ENCODE data around the gene PLCH1.

The PLCH1 gene

GRCh38 chr3:155497930-155498647, 246.8 kb downstream of the PLCH1 start:
- Histone ChIP-seq H2AFZ (ENCODE audit: low read depth, low read length) (no peak overlapping the region), H4K20me1 (ENCODE audit: insufficient read depth, low read length) (no peaks in the 10 kb centered on the region), H3K36me3 (replicated peaks; ENCODE audit: low read depth, low read length) (no peaks in the 10 kb centered on the region), H3K27me3 (ENCODE audit: low read depth, low read length) (no peaks in the 10 kb centered on the region), H3K4me1 (ENCODE audit: low read length) (peaks cover 46% of the 10 kb centered on the region), H3K79me2 (ENCODE audit: low read length) (no peaks in the 10 kb centered on the region), H3K9ac (ENCODE audit: low read length) (no peak overlapping the region), H3K4me2 (ENCODE audit: low read length) (no peak overlapping the region), H3K4me3 (ENCODE audit: low read length) (no peak overlapping the region), H3K9me3 (ENCODE audit: insufficient read depth, low read length) (no peaks in the 10 kb centered on the region), H3K27ac (ENCODE audit: low read length) (no peak overlapping the region)
- TF ChIP-seq EZH2phosphoT487 (IDR thresholded peaks at IDR 0.05; ENCODE audit: low read depth) (no peak), CTCF (IDR thresholded peaks at IDR 0.05; ENCODE audit: low read depth, low read length) (no peak)

- peaks cover 45% of the 10 kb centered on the region for H3K4me1 ChIP-seq (ENCODE audit: low read length)
- no peaks in the 10 kb centered on the region for H4K20me1 ChIP-seq (ENCODE audit: insufficient read depth, low read length)
- no peak for TF ChIP-seq EZH2phosphoT487 (IDR thresholded peaks at IDR 0.05; ENCODE audit: low read depth)
- TF ChIP-seq CTCF (IDR thresholded peaks at IDR 0.05; ENCODE audit: low read depth, low read length): no peak
- no peaks in the 10 kb centered on the region for H3K36me3 ChIP-seq (replicated peaks; ENCODE audit: low read depth, low read length)
- no peak overlapping the region for H3K4me2 ChIP-seq (ENCODE audit: low read length)
- no peak overlapping the region for H3K4me3 ChIP-seq (ENCODE audit: low read length)
- H3K27me3 ChIP-seq (ENCODE audit: low read depth, low read length): no peaks in the 10 kb centered on the region
- no peak overlapping the region for H2AFZ ChIP-seq (ENCODE audit: low read depth, low read length)
- H3K9ac ChIP-seq (ENCODE audit: low read length): no peak overlapping the region
- no peaks in the 10 kb centered on the region for H3K9me3 ChIP-seq (ENCODE audit: insufficient read depth, low read length)
- no peak overlapping the region for H3K27ac ChIP-seq (ENCODE audit: low read length)
- H3K79me2 ChIP-seq (ENCODE audit: low read length): no peaks in the 10 kb centered on the region
Observed at GRCh38 chr3:155496206-155496605, 248.7 kb downstream of the PLCH1 start.

GRCh38 chr3:155495387-155495786, 249.5 kb downstream of the PLCH1 start:
- Histone ChIP-seq H3K9ac (ENCODE audit: low read length) (no peak overlapping the region; the same call in 1 of the 2 replicates), H3K4me3 (ENCODE audit: low read length) (peak overlapping the region; percentile 1; the same call in 1 of the 2 replicates), H2AFZ (ENCODE audit: low read depth, low read length) (peak overlapping the region; percentile 40; the same call in 1 of the 2 replicates), H3K36me3 (replicated peaks; ENCODE audit: low read depth, low read length) (no peaks in the 10 kb centered on the region), H3K79me2 (ENCODE audit: low read length) (no peaks in the 10 kb centered on the region), H3K4me1 (ENCODE audit: low read length) (peaks cover 36% of the 10 kb centered on the region), H3K27me3 (ENCODE audit: low read depth, low read length) (no peaks in the 10 kb centered on the region), H4K20me1 (ENCODE audit: insufficient read depth, low read length) (no peaks in the 10 kb centered on the region), H3K27ac (ENCODE audit: low read length) (peak overlapping the region; percentile 77), H3K9me3 (ENCODE audit: insufficient read depth, low read length) (no peaks in the 10 kb centered on the region), H3K4me2 (ENCODE audit: low read length) (peak overlapping the region; percentile 81)
- TF ChIP-seq CTCF (IDR thresholded peaks at IDR 0.05; ENCODE audit: low read depth, low read length): no peak
- TF ChIP-seq EZH2phosphoT487 (IDR thresholded peaks at IDR 0.05; ENCODE audit: low read depth): no peak

DNA sequence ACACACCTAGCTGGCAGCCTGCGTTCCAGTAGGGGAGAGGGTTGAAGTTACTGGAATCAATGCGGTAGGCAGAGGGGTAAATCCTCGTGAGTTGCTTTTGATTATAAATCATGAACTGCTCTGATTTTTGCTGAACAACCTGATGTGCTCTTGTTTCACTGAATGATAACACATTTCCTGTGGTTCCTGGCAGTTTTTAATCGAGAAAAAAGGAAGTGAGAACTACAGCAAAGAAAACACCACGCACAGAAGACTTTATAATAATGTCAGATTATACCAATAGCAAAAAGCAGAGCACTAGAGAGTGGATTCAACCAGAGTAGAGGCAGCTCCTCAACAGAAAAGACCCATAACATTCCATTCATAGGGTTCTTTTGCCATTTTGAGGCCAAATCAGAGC, 250.5 kb downstream of the PLCH1 start:
- Histone ChIP-seq H3K9ac (ENCODE audit: low read length) (peak overlapping the region; percentile 39; the same call in 1 of the 2 replicates), H3K27ac (ENCODE audit: low read length) (peak overlapping the region; percentile 77), H3K9me3 (ENCODE audit: insufficient read depth, low read length) (no peaks in the 10 kb centered on the region), H3K4me2 (ENCODE audit: low read length) (peak overlapping the region; percentile 81), H3K4me1 (ENCODE audit: low read length) (peaks cover 35% of the 10 kb centered on the region), H3K36me3 (replicated peaks; ENCODE audit: low read depth, low read length) (no peaks in the 10 kb centered on the region), H4K20me1 (ENCODE audit: insufficient read depth, low read length) (no peaks in the 10 kb centered on the region), H3K79me2 (ENCODE audit: low read length) (no peaks in the 10 kb centered on the region), H3K27me3 (ENCODE audit: low read depth, low read length) (no peaks in the 10 kb centered on the region), H2AFZ (ENCODE audit: low read depth, low read length) (peak overlapping the region; percentile 88; the same call in 1 of the 2 replicates), H3K4me3 (ENCODE audit: low read length) (peak overlapping the region; percentile 58)
- no peak for TF ChIP-seq EZH2phosphoT487 (IDR thresholded peaks at IDR 0.05; ENCODE audit: low read depth)
- no peak for TF ChIP-seq CTCF (IDR thresholded peaks at IDR 0.05; ENCODE audit: low read depth, low read length)
